IMR-90 (cell line): ENCODE results near the gene TENM4. TPM values are rescaled to one million over a fixed set of nuclear protein-coding genes. Genes with fewer than 3 reads are reported as not detected.

ENCODE experiments used
- ATAC-seq: fragments of 200-7000 bp; cut with Tn5 transposase; 2 replicates; pipeline ENCODE4 v1.9.1; 2020; ENCODE audit warnings: low read depth, mild to moderate bottlenecking, moderate library complexity
- BruUV-seq: library from RNA; stranded (reverse); fragments of 400-500 nt; replicated peaks from 2 replicates; lab custom pipeline; 2021; lab: Mats Ljungman, UMichigan
- CTCF ChIA-PET: fragments of 300-600 bp; formaldehyde crosslinking; extraction: SDS; loops from one replicate; lab custom pipeline; 2021; ENCODE audit warnings: antibody characterized with exemption; lab: Yijun Ruan, JAX
- POLR2A ChIA-PET: fragments of 300-600 bp; sonication (Branson Sonifier 250); formaldehyde crosslinking; loops from one replicate; lab custom pipeline; 2022; ENCODE audit warnings: antibody characterized with exemption; ENCODE audit not compliant: unreplicated experiment; lab: Charles Lee
- DNase-seq: peaks from one replicate; pipeline ENCODE4 v3.0.0; 2013
- H2AFZ ChIP-seq: replicated peaks from 2 replicates; pipeline ENCODE3; 2013; ENCODE audit warnings: low read length, mild to moderate bottlenecking; ENCODE audit not compliant: poor library complexity
- H2AK5ac ChIP-seq: 2 replicates; pipeline ENCODE4 v1.6.1; 2013; ENCODE audit warnings: low read depth, low read length, inconsistent platforms
- H2AK9ac ChIP-seq: replicated peaks from 2 replicates; pipeline ENCODE3; 2013; ENCODE audit warnings: mild to moderate bottlenecking, low read depth, low read length, moderate library complexity; ENCODE audit not compliant: poor library complexity
- H2BK120ac ChIP-seq: 2 replicates; pipeline ENCODE4 v1.6.1; 2013; ENCODE audit warnings: low read depth, low read length, inconsistent platforms
- H2BK15ac ChIP-seq: 3 replicates; pipeline ENCODE4 v1.6.1; 2013; ENCODE audit warnings: low read depth, low read length, inconsistent platforms
- H2BK20ac ChIP-seq: 2 replicates; pipeline ENCODE4 v1.6.1; 2013; ENCODE audit warnings: low read depth, mild to moderate bottlenecking, inconsistent platforms, low read length, moderate library complexity
- H2BK5ac ChIP-seq: 2 replicates; pipeline ENCODE4 v1.6.1; 2013; ENCODE audit warnings: mild to moderate bottlenecking, low read depth, low read length, inconsistent platforms; ENCODE audit not compliant: poor library complexity, severe bottlenecking
- H3K14ac ChIP-seq: replicated peaks from 2 replicates; pipeline ENCODE4 v1.6.1; 2013; ENCODE audit warnings: low read depth, low read length, inconsistent platforms
- H3K18ac ChIP-seq: 2 replicates; pipeline ENCODE4 v1.6.1; 2013; ENCODE audit warnings: low read depth, low read length, control low read depth
- H3K23ac ChIP-seq: 2 replicates; pipeline ENCODE4 v1.6.1; 2013; ENCODE audit warnings: low read depth, low read length, inconsistent platforms
- H3K27ac ChIP-seq: 2 replicates; pipeline ENCODE4 v1.5.1; 2013; ENCODE audit warnings: mild to moderate bottlenecking, control low read depth, low read length; ENCODE audit not compliant: insufficient read depth
- H3K27me3 ChIP-seq: 2 replicates; pipeline ENCODE4 v1.6.1; 2013; ENCODE audit warnings: low read length; ENCODE audit not compliant: control insufficient read depth, insufficient read depth
- H3K36me3 ChIP-seq: 2 replicates; pipeline ENCODE4 v1.6.1; 2013; ENCODE audit warnings: low read length, mixed read lengths; ENCODE audit not compliant: control insufficient read depth, insufficient read depth
- H3K4ac ChIP-seq: 2 replicates; pipeline ENCODE4 v1.6.1; 2013; ENCODE audit warnings: low read depth, low read length, inconsistent platforms
- H3K4me1 ChIP-seq: 2 replicates; pipeline ENCODE4 v1.6.1; 2013; ENCODE audit warnings: low read length, mixed read lengths; ENCODE audit not compliant: control insufficient read depth, insufficient read depth
- H3K4me2 ChIP-seq: 2 replicates; pipeline ENCODE4 v1.6.1; 2013; ENCODE audit warnings: low read depth, mild to moderate bottlenecking, control low read depth, low read length, moderate library complexity
- H3K4me3 ChIP-seq: 2 replicates; pipeline ENCODE4 v1.5.1; 2013; ENCODE audit warnings: low read depth, mild to moderate bottlenecking, control low read depth, low read length, moderate library complexity; ENCODE audit not compliant: insufficient read depth
- H3K56ac ChIP-seq: 2 replicates; pipeline ENCODE4 v1.6.1; 2013; ENCODE audit warnings: low read length, inconsistent platforms; ENCODE audit not compliant: insufficient read depth; ENCODE audit errors: extremely low read depth
- H3K79me1 ChIP-seq, 2 experiments: 2 replicates each; pipeline ENCODE4 v1.6.1; 2013; ENCODE audit warnings: low read length in 2 of 2, inconsistent platforms in 1 of 2, low read depth in 1 of 2
- H3K9ac ChIP-seq: 2 replicates; pipeline ENCODE4 v1.6.1; 2013; ENCODE audit warnings: low read depth, low read length, control low read depth
- H3K9me1 ChIP-seq: 2 replicates; pipeline ENCODE4 v1.6.1; 2013; ENCODE audit warnings: low read length, inconsistent platforms; ENCODE audit not compliant: insufficient read depth
- H3K9me3 ChIP-seq: 2 replicates; pipeline ENCODE4 v1.6.1; 2013; ENCODE audit warnings: low read length; ENCODE audit not compliant: control insufficient read depth, insufficient read depth
- H4K20me1 ChIP-seq: 2 replicates; pipeline ENCODE4 v1.6.1; 2013; ENCODE audit warnings: low read length, inconsistent platforms; ENCODE audit not compliant: insufficient read depth
- H4K5ac ChIP-seq: 2 replicates; pipeline ENCODE4 v1.6.1; 2013; ENCODE audit warnings: mild to moderate bottlenecking, low read depth, low read length, control low read depth
- H4K8ac ChIP-seq, 2 experiments: 2 replicates each; pipeline ENCODE4 v1.6.1; 2013; ENCODE audit warnings: low read depth in 2 of 2, low read length in 2 of 2, control low read depth in 1 of 2, inconsistent platforms in 1 of 2
- H4K91ac ChIP-seq: 2 replicates; pipeline ENCODE4 v1.6.1; 2013; ENCODE audit warnings: low read depth, low read length, inconsistent platforms; ENCODE audit not compliant: insufficient read depth
- BHLHE40 ChIP-seq: fragments of 150-350 bp; IDR thresholded peaks from 2 replicates; pipeline ENCODE4 v1.6.1; 2016; ENCODE audit warnings: mild to moderate bottlenecking, low read depth, low read length
- CEBPB ChIP-seq: IDR thresholded peaks from 2 replicates; pipeline ENCODE4 v1.6.1; 2012; ENCODE audit warnings: low read depth, low read length, improper control_type of control experiment
- CHD1 ChIP-seq: IDR thresholded peaks from 2 replicates; pipeline ENCODE4 v1.6.1; 2012; ENCODE audit warnings: low read depth, low read length, improper control_type of control experiment
- FOS ChIP-seq: fragments of 150-350 bp; IDR thresholded peaks from 2 replicates; pipeline ENCODE4 v1.6.1; 2016; ENCODE audit warnings: low read depth, low read length
- MAFK ChIP-seq: IDR thresholded peaks from 2 replicates; pipeline ENCODE4 v1.6.1; 2012; ENCODE audit warnings: low read depth, low read length, improper control_type of control experiment
- MAZ ChIP-seq: IDR thresholded peaks from 2 replicates; pipeline ENCODE4 v1.6.1; 2012; ENCODE audit warnings: low read depth, mild to moderate bottlenecking, low read length, improper control_type of control experiment, moderate library complexity, borderline replicate concordance
- MXI1 ChIP-seq: IDR thresholded peaks from 2 replicates; pipeline ENCODE4 v1.6.1; 2012; ENCODE audit warnings: low read depth, mild to moderate bottlenecking, low read length, moderate library complexity, borderline replicate concordance
- NFE2L2 ChIP-seq: fragments of 150-350 bp; IDR thresholded peaks from 2 replicates; pipeline ENCODE4 v1.6.1; 2016; ENCODE audit warnings: low read depth, mild to moderate bottlenecking, low read length
- POLR2A ChIP-seq: IDR thresholded peaks from 2 replicates; pipeline ENCODE4 v1.6.1; 2012; ENCODE audit warnings: mild to moderate bottlenecking, low read depth, low read length
- RAD21 ChIP-seq: IDR thresholded peaks from 2 replicates; pipeline ENCODE4 v1.6.1; 2012; ENCODE audit warnings: low read length, improper control_type of control experiment
- RCOR1 ChIP-seq: IDR thresholded peaks from 2 replicates; pipeline ENCODE4 v1.6.1; 2012; ENCODE audit warnings: mild to moderate bottlenecking, low read length, improper control_type of control experiment; ENCODE audit not compliant: insufficient replicate concordance
- RFX5 ChIP-seq: IDR thresholded peaks from 2 replicates; pipeline ENCODE4 v1.8.0; 2012; ENCODE audit warnings: low read depth, mild to moderate bottlenecking, low read length, moderate library complexity
- SMC3 ChIP-seq: fragments of 150-350 bp; IDR thresholded peaks from 2 replicates; pipeline ENCODE4 v1.6.1; 2016; ENCODE audit warnings: low read depth, mild to moderate bottlenecking, antibody characterized with exemption, low read length, moderate library complexity
- WGBS, 2 experiments: methylation state at CpG; one replicate each; pipeline versions ENCODE4 v1.1.5 to v1.1.7; 2013; ENCODE audit warnings: missing lambda C conversion rate in 2 of 2; ENCODE audit not compliant: insufficient read length in 1 of 2; ENCODE audit errors: extremely low coverage in 2 of 2; 5-methylcytosine and 5-hydroxymethylcytosine counted together
- dilution Hi-C: fragments of 300-500 bp; cut with HindIII; formaldehyde crosslinking; loops from one replicate; pipeline ENCODE4 v1.14.3; 2018; ENCODE audit warnings: low sequenced_read_pairs; ENCODE audit not compliant: unreplicated experiment
- in situ Hi-C: fragments of 300-500 bp; cut with MboI; formaldehyde crosslinking; loops from 3 replicates; pipeline ENCODE4 v1.14.3; 2019; ENCODE audit warnings: low sequenced_read_pairs, inconsistent platforms, mixed read lengths
- intact Hi-C: fragments of 100-400 bp; cut with micrococcal nuclease; formaldehyde crosslinking; loops from 2 replicates; pipeline ENCODE4 v1.10.0; 2022
- polyA plus RNA-seq, 3 experiments: library from polyadenylated mRNA; depleted of rRNA; stranded (reverse); fragments of >200 nt; gene quantifications; 2 replicates each; pipeline ENCODE4 v1.2.3, GENCODE V29; 2012; ENCODE audit warnings: low replicate concordance in 1 of 3
- total RNA-seq: library from RNA; depleted of rRNA; stranded (reverse); fragments of >200 nt; gene quantifications from 2 replicates; pipeline ENCODE4 v1.2.3, GENCODE V29; 2012
- TF ChIP-seq, protein P1 (sequence below): fragments of 150-350 bp; IDR thresholded peaks from 2 replicates; pipeline ENCODE4 v1.6.1; 2017; ENCODE audit warnings: mild to moderate bottlenecking, antibody characterized with exemption, low read length, low read depth
- TF ChIP-seq, protein P2 (sequence below): conservative IDR thresholded peaks from 2 replicates; pipeline ENCODE4 v1.5.1; 2012; ENCODE audit warnings: mild to moderate bottlenecking, low read depth, low read length, improper control_type of control experiment
- TF ChIP-seq, protein P3 (sequence below): fragments of 150-350 bp; IDR thresholded peaks from 2 replicates; pipeline ENCODE4 v1.6.1; 2016; ENCODE audit warnings: low read depth, mild to moderate bottlenecking, low read length, moderate library complexity, borderline replicate concordance

TENM4 gene
- total and polyA plus RNA-seq, 2 of the 4 experiments (the other 2 are of a cell fraction) = 7.4 to 9.0 TPM

DNA sequence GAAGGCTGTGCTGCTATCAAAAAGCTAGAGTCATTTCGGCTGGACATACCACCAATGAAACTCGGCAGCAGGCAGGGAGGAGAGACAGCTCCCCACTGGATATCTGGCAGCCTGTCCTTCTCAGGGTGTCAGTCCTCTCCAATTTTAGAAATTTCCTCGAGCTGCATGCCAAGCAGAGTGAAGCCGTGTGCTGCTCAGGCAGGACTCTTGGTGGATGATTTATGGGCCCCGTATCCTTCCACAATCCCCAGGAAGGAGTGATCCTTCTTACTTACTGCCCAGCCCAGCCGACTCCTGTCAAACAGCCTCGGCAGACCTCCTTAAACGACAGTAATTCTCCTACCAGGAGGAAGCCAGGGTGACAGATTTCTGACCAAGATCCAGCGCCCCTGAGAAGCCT lies 410.4 kb downstream of the TENM4 start:
- Histone ChIP-seq H4K91ac (no peak overlapping the region), H2BK15ac (no peak overlapping the region), H2AFZ (no peak overlapping the region), H3K4me1 (no peaks in the 10 kb centered on the region), H3K4me2 (no peak overlapping the region), H3K79me1 (no peaks in the 10 kb centered on the region), H2AK5ac (no peak overlapping the region), H3K4ac (no peak overlapping the region), H3K36me3 (no peaks in the 10 kb centered on the region), H4K20me1 (no peaks in the 10 kb centered on the region), H2AK9ac (no peak overlapping the region), H2BK5ac (no peak overlapping the region), H3K27ac (no peak overlapping the region), H4K8ac (no peak overlapping the region), H3K18ac (no peak overlapping the region), H2BK120ac (no peak overlapping the region), H2BK20ac (no peak overlapping the region), H3K9me1 (no peaks in the 10 kb centered on the region; the same call in 1 of the 2 replicates), H3K27me3 (peaks cover 8% of the 10 kb centered on the region; the same call in 1 of the 2 replicates), H4K5ac (no peak overlapping the region), H3K4me3 (no peak overlapping the region), H3K23ac (no peak overlapping the region), H3K14ac (no peak overlapping the region), H3K9me3 (no peaks in the 10 kb centered on the region), H3K56ac (no peak overlapping the region), H3K9ac (no peak overlapping the region)
- BruUV-seq = no TSS peak
- in situ Hi-C loops (no loop called here), dilution Hi-C loops (no loop called here), intact Hi-C loops (no loop called here)
- DNase-seq (no peak), ATAC-seq (no peak)
- ChIA-PET CTCF (no interaction called here), POLR2A (no interaction called here)
- WGBS, 2 experiments = 100% methylated on average over 1 of the region's 9 CpGs; no CpG with 5 or more reads in 1 of the 2 experiments
- TF ChIP-seq, protein P1, sequence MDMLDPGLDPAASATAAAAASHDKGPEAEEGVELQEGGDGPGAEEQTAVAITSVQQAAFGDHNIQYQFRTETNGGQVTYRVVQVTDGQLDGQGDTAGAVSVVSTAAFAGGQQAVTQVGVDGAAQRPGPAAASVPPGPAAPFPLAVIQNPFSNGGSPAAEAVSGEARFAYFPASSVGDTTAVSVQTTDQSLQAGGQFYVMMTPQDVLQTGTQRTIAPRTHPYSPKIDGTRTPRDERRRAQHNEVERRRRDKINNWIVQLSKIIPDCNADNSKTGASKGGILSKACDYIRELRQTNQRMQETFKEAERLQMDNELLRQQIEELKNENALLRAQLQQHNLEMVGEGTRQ = no peak
- TF ChIP-seq BHLHE40 (no peak), MAZ (no peak), SMC3 (no peak), CEBPB (no peak), NFE2L2 (no peak), FOS (no peak), RCOR1 (no peak), MXI1 (no peak), MAFK (no peak), RFX5 (no peak), POLR2A (no peak), CHD1 (no peak), RAD21 (no peak)
- TF ChIP-seq, protein P2, sequence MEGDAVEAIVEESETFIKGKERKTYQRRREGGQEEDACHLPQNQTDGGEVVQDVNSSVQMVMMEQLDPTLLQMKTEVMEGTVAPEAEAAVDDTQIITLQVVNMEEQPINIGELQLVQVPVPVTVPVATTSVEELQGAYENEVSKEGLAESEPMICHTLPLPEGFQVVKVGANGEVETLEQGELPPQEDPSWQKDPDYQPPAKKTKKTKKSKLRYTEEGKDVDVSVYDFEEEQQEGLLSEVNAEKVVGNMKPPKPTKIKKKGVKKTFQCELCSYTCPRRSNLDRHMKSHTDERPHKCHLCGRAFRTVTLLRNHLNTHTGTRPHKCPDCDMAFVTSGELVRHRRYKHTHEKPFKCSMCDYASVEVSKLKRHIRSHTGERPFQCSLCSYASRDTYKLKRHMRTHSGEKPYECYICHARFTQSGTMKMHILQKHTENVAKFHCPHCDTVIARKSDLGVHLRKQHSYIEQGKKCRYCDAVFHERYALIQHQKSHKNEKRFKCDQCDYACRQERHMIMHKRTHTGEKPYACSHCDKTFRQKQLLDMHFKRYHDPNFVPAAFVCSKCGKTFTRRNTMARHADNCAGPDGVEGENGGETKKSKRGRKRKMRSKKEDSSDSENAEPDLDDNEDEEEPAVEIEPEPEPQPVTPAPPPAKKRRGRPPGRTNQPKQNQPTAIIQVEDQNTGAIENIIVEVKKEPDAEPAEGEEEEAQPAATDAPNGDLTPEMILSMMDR = no peak
- TF ChIP-seq, protein P3, sequence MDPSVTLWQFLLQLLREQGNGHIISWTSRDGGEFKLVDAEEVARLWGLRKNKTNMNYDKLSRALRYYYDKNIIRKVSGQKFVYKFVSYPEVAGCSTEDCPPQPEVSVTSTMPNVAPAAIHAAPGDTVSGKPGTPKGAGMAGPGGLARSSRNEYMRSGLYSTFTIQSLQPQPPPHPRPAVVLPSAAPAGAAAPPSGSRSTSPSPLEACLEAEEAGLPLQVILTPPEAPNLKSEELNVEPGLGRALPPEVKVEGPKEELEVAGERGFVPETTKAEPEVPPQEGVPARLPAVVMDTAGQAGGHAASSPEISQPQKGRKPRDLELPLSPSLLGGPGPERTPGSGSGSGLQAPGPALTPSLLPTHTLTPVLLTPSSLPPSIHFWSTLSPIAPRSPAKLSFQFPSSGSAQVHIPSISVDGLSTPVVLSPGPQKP = no peak
